Measurements from ENCODE around the gene PPP3R1. TPM values are rescaled to one million over a fixed set of nuclear protein-coding genes. Genes with fewer than 3 reads are reported as not detected.

Gene PPP3R1
- total and polyA plus RNA-seq, 9 of the 15 experiments (the other 6 are each of a cell fraction or from before 2014, with no cell fraction given): 3.7 to 70.0 (median 24.8) TPM

DNA sequence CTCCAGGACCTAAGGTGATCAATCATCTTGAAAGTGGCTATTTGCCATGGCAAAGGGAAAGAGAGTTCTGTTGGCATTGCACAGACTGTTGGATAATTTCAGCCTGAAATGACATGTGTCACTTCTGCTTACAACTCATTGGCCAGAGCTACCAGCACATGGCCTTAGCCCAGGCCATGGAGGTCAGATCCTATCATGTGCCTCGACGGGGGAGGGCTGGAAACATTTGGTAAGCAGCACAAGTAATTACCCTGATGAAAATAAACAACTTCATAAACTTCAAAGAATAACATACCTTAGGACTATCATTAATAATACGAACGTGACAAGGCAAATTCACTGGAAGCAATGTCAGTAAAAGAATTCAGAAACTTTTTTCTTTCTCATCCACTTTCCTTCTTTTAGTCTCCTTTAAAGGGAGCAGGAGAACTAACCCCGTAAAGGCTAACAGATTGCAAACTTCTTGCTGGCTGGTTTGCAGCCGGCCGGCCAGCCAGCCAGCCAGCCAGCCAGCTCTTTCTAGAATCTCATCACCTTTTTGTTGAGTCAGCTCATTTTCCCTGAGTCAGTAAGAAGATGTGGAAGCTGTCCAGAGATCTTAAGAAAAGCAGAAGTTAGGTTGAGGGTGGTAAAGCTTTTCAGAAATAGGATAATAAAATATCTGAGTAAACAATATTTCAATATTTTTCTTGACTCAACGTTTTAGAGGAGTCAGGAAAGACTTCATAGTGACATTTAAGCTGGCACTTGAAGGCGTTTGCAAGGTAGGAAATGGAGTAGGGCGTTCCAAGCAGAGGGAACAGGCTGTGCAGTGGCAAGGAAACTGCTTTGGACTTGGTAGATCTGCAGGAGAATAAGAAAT lies 35.5 kb upstream of the PPP3R1 start (continued):
- TF ChIP-seq CREBBP (IDR thresholded peaks at IDR 0.05; ENCODE audit: low read depth, low read length): no peak
- 0 out of 4 replicates have a peak, but pooled peaks of 1 of the 2 experiments have one; percentile 57 for TF ChIP-seq ARNT (IDR thresholded peaks at IDR 0.05)
- TF ChIP-seq ZNF3 (CRISPR knock-in tag; IDR thresholded peaks at IDR 0.05): no peak
- TF ChIP-seq, protein P1, sequence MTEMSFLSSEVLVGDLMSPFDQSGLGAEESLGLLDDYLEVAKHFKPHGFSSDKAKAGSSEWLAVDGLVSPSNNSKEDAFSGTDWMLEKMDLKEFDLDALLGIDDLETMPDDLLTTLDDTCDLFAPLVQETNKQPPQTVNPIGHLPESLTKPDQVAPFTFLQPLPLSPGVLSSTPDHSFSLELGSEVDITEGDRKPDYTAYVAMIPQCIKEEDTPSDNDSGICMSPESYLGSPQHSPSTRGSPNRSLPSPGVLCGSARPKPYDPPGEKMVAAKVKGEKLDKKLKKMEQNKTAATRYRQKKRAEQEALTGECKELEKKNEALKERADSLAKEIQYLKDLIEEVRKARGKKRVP (CRISPR knock-in tag; IDR thresholded peaks at IDR 0.05): no peak
- no peak for TF ChIP-seq SPI1 (IDR thresholded peaks at IDR 0.05; ENCODE audit: borderline replicate concordance, low read depth, low read length)
- no peak for TF ChIP-seq HNRNPLL (IDR thresholded peaks at IDR 0.05; ENCODE audit: low read depth, low read length, poor library complexity, severe bottlenecking)
- TF ChIP-seq EP300 (IDR thresholded peaks at IDR 0.05; ENCODE audit: low read length): no peak; the same call in none of the 2 replicates
- 0 out of 4 replicates have a peak, but pooled peaks of 1 of the 2 experiments have one; percentile 38 for TF ChIP-seq ZNF639 (CRISPR knock-in tag; conservative IDR thresholded peaks at IDR 0.05 in 1 of 2, IDR thresholded peaks at IDR 0.05 in 1 of 2)
- no peak for TF ChIP-seq RBM22 (IDR thresholded peaks at IDR 0.05; ENCODE audit: low read depth, low read length, poor library complexity, severe bottlenecking)
- TF ChIP-seq, protein P2, sequence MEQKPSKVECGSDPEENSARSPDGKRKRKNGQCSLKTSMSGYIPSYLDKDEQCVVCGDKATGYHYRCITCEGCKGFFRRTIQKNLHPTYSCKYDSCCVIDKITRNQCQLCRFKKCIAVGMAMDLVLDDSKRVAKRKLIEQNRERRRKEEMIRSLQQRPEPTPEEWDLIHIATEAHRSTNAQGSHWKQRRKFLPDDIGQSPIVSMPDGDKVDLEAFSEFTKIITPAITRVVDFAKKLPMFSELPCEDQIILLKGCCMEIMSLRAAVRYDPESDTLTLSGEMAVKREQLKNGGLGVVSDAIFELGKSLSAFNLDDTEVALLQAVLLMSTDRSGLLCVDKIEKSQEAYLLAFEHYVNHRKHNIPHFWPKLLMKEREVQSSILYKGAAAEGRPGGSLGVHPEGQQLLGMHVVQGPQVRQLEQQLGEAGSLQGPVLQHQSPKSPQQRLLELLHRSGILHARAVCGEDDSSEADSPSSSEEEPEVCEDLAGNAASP (IDR thresholded peaks at IDR 0.05): no peak
- no peak for TF ChIP-seq ILF3 (IDR thresholded peaks at IDR 0.05; ENCODE audit: borderline replicate concordance)
- TF ChIP-seq YBX1 (IDR thresholded peaks at IDR 0.05): no peak
- TF ChIP-seq TCFL5 (CRISPR knock-in tag; conservative IDR thresholded peaks at IDR 0.05): no peak
- no peak for TF ChIP-seq ZHX1 (conservative IDR thresholded peaks at IDR 0.05; ENCODE audit: low read length)
- TF ChIP-seq SMARCA4 (IDR thresholded peaks at IDR 0.05): peak; percentile 57; the same call in 1 of the 2 replicates
- TF ChIP-seq HDAC1 (IDR thresholded peaks at IDR 0.05): no peak
- TF ChIP-seq E2F8 (IDR thresholded peaks at IDR 0.05; ENCODE audit: low read depth, partially characterized antibody): no peak

Data from K562 (cell line).